Measurements from ENCODE around the gene PEX7.
"Not testable (repeated sequence)": the region's sequence is repeated elsewhere in the genome, so short reads cannot be mapped to it uniquely, and the experiment has no call there.

The PEX7 gene

GRCh38 chr6:136895901-136896300 lies 73.5 kb downstream of the PEX7 start:
- no peak for DNase-seq (ENCODE audit: low read depth in 2 of 2)

- no peak for DNase-seq (ENCODE audit: low read depth in 2 of 2)
Measured at GRCh38 chr6:136897071-136897470, 74.7 kb downstream of the PEX7 start.

GRCh38 chr6:136901212-136901784 lies 78.9 kb downstream of the PEX7 start:
- DNase-seq (ENCODE audit: low read depth in 2 of 2) = no peak

- DNase-seq (ENCODE audit: low read depth in 2 of 2) = not testable (repeated sequence)
Measured at GRCh38 chr6:136904477-136904876, 82.1 kb downstream of the PEX7 start.

GRCh38 chr6:136914947-136915346 lies 92.6 kb downstream of the PEX7 start:
- DNase-seq (ENCODE audit: low read depth in 2 of 2) = no peak

- DNase-seq (ENCODE audit: low read depth in 2 of 2) = no peak
Measured at GRCh38 chr6:136918706-136919105, 96.3 kb downstream of the PEX7 start.

GRCh38 chr6:136920216-136920615 lies 97.8 kb downstream of the PEX7 start:
- DNase-seq (ENCODE audit: low read depth in 2 of 2) = no peak

- no peak for DNase-seq (ENCODE audit: low read depth in 2 of 2)
Measured at GRCh38 chr6:136920671-136921380, 98.4 kb downstream of the PEX7 start.

GRCh38 chr6:136921381-136921935 lies 99.1 kb downstream of the PEX7 start:
- DNase-seq (ENCODE audit: low read depth in 2 of 2) = no peak

- DNase-seq (ENCODE audit: low read depth in 2 of 2) = no peak
Measured at GRCh38 chr6:136921936-136922684, 99.7 kb downstream of the PEX7 start, which contains the start of gene SLC35D3. SLC35D3 (plus strand) TSS chr6:136922301; CDS start chr6:136922429, 128 bp downstream.

- DNase-seq (ENCODE audit: low read depth in 2 of 2) = no peak
Measured at GRCh38 chr6:136922685-136923006, 100.3 kb downstream of the PEX7 start.

GRCh38 chr6:136923116-136923953 lies 100.9 kb downstream of the PEX7 start:
- DNase-seq (ENCODE audit: low read depth in 2 of 2) = no peak

GRCh38 chr6:136923954-136924673 lies 101.7 kb downstream of the PEX7 start:
- DNase-seq (ENCODE audit: low read depth in 2 of 2) = no peak

GRCh38 chr6:136926383-136926782 lies 104.0 kb downstream of the PEX7 start:
- no peak for DNase-seq (ENCODE audit: low read depth in 2 of 2)

GRCh38 chr6:136927292-136927691 lies 104.9 kb downstream of the PEX7 start:
- no peak for DNase-seq (ENCODE audit: low read depth in 2 of 2)

- no peak for DNase-seq (ENCODE audit: low read depth in 2 of 2)
Measured at GRCh38 chr6:136930528-136930927, 108.1 kb downstream of the PEX7 start.

GRCh38 chr6:136932599-136932998 lies 110.2 kb downstream of the PEX7 start:
- DNase-seq (ENCODE audit: low read depth in 2 of 2) = no peak

- DNase-seq (ENCODE audit: low read depth in 2 of 2) = no peak
Measured at GRCh38 chr6:136945072-136945471, 122.7 kb downstream of the PEX7 start.

- no peak for DNase-seq (ENCODE audit: low read depth in 2 of 2)
Measured at GRCh38 chr6:136945711-136946121, 123.3 kb downstream of the PEX7 start.

- no peak for DNase-seq (ENCODE audit: low read depth in 2 of 2)
Measured at GRCh38 chr6:136947037-136947436, 124.6 kb downstream of the PEX7 start.

GRCh38 chr6:136949957-136950356 lies 127.6 kb downstream of the PEX7 start:
- not testable (repeated sequence) for DNase-seq (ENCODE audit: low read depth in 2 of 2)

Data from stimulated activated CD8-positive, alpha-beta memory T cell treated with anti-CD3 and anti-CD28 coated beads, Interleukin-2, amount 100 ng/mL, for 1 hour (primary cell).